Activated T-cell treated with anti-CD3 and anti-CD28 coated beads for 1 hour (primary cell): ENCODE results near the gene ZNF503.
"Not testable (repeated sequence)": the region's sequence is repeated elsewhere in the genome, so short reads cannot be mapped to it uniquely, and the experiment has no call there.

Experiments used
- DNase-seq: peaks from one replicate; pipeline ENCODE4 v3.0.0-alpha.2; 2020; ENCODE audit warnings: low read depth

Gene ZNF503

DNA sequence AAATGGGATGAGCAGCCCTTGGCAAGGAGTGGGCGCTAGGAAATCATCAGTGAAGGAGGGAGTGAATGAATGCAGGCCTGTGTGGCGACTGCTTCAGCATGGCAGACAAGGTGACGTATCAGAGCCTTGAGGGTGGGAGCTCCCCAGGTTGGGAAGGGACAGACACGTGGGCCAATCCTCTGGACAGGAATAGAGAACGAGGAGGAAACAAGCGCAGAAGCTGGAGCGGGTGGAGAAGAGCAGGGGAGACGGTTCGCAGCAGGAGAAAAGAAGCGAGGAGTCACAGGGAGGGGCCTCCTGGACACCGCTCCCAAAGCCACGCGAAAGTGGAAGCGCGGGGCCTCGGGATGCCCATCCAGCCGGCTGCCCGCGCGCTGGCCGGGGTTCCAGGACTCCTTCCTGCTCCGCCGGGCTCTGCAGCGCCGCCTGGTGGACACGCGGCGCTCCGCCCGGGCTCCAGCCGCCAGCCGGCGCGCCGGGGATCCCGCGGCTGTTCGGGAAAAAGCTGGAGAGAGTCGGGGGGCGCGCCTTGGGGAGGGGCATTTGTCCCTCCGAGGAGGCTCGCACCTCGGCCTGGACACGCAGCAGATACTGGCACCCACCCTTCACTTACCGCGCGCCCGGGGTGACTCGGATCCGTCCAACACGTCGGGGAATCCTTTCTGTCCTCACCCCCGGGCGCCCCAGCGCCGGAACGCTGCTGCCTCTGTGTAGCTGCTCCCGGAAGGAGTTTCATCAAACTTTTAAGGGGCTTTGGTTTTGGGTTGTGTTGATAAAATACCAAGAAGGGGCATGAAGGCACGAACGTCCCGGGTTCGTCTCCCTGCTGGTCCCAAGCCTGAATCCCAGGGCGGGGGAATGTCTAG lies 6.3 kb downstream of the ZNF503 start:
- DNase-seq, result no peak

DNA sequence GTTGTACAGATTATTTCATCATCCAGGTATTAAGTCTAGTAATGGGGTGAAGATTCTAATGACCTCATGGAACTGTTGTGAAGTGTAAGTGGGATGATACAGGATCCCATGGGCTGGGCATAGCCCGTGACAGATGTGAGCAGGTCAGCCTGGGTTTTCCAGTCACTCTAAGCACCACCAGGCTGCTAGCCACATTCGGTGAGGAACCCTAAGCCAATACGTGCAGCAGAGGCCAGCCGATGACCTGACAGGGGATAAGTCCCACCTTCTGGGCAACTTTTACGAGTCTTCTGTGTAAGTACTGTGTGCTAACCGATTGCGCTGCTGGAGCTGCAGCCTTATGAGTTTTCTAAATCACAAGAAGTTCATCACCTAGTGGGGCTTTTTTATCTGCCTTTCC lies 7.3 kb downstream of the ZNF503 start:
- no peak for DNase-seq

DNA sequence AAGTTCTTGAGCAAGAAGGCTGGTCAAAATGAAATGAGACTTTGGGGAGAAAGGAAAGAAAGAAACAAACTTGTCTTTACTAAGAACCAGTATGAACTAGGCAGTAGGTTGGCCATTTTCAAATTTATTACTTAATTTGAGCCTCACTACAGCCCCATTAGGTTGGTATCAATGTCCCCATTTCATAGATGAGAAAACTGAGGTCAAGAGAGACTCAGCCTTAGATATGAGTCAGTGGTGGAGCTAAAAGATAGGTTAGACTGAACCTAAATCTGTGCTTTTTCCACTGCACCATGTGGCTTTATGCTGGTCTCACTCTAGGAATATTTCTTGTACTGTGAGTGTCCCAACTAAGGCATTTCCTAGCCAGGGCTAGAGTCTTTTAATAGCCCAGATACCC lies 8.8 kb downstream of the ZNF503 start:
- DNase-seq, result no peak

DNA sequence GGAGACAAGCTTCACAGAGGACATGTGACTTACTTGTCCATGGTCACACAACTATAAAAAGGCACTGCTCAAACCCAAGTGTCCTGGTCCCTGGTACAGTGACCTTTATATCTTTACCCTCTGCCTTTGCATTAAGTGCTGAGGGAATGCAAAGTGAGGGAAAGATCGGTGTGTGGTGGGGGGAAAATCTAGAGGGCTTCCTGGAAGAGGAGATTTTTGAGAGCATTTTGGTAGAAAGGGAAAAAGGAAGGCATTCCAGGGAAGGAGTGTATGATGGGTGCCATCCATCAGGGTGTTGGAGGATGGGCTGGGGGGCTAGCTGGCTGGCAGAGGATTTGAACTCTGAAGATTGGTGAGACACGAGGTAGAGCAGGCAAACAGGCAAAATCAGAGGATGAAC lies 9.3 kb downstream of the ZNF503 start:
- DNase-seq, result no peak

DNA sequence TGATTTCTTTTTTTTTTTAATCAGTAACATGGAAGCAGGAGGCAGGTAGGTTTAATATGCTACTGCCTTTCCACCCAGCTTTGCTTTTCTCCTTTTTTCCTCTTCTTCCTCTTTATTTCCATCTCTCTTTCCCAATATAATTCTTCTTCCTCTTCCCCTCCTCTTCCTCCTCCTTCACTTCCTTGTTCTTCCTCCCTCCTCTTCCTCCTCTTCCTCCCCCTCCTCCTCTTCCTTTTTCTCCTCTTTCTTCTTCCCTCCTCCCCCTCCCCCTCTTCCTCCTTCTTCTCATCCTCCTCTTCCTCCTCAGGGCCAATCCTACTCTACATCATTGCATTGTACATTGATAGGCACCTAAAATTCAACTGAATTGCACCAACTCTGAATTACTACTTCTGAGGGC lies 11.4 kb downstream of the ZNF503 start:
- DNase-seq, result no peak

DNA sequence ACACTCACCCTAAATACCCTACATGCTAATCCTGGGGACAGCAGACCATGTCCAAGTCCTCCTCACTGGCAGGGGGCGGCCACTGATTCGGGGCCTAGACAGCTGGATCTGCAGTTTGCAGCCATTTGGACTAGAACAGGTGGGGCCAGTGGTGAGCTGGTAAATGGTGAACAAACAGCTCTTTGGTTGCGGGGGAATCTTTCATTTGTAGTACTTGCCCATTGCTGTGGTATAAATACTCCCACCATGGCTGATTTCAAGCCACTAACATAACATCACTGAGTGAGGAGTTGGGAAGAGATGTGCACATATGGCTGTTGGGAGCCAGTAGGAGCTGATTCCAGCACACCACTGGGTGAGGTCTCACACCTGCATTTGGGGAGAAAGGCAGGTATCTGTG lies 13.5 kb downstream of the ZNF503 start:
- no peak for DNase-seq

DNA sequence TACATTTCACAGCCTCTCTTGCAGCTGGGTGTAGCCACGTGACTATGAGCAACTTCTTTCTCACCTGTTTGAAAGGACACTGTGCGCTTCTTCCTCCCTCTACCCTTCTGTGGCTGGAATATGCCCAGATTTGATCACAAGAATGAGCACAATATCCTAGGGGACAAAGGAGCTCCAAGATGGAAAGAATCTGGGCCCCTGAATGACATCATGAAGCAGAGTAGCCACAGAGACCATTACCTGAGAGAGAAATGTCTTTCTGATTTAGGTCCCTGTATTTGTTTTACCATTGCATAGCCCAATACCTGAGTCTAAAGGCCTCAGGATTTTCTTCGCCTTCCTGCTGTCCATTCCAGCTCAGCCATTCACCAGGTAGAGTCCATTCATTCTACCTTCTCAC lies 15.4 kb downstream of the ZNF503 start:
- no peak for DNase-seq

DNA sequence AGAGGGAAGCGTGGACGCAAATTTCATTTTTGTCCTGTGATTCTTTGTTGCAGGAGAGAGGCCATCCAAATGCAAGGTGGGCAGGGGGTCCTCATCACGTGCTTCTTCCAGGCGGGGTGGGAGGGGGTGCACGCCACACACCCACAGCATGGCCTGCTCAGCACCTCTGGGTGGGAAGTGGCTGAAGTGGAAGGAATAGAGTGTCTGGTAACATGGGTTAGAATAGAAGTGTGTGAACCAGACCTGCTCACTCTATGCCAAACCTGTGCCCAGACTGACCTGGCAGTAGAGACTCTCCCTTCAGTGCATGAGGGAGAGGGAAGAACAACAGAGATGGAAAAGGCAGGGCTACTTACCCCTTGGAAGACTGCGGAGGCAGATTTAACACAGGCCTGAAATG lies 21.7 kb downstream of the ZNF503 start:
- DNase-seq, result no peak

DNA sequence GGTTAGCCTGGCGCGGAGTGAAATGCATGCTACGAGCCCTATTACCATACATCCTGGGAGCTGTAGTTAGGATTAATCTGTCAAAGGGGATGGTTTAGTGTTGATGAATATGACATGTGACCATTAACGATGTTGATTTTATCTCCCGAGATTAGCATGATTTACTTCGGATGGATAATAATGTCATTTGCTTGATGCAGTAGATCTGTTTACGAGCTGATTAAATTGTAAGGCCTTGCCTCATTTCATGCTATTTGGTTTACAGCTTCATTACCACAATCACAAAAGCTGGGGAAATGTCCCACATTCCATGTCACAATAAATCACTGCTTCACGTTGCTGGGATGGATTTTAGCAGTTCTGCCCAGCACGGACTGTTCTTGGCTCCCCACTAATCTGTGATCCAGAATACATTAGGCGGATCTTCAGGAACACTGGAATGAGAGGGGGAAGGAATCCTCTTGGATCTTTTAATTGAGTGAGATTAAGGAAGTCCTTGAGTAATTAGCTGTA lies 22.3 kb downstream of the ZNF503 start:
- no peak for DNase-seq

DNA sequence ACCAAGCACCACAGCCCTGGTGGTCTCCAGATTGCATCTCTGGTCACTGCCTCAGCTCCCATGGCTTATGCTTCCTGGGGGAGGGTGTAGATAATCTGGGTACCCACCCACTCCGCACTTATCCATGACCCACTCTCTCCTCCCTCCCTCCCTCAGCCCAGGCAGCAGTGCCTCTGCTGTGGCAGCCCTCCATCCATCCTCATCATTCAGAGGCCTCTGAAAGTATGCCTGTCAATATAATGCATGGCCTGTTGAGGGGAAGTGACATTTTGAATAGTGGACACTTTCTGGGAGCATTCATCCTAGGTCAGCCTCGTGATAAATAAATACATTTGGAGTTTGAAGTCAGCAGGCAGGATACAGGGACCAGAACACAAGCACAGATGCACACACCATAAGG lies 23.2 kb downstream of the ZNF503 start:
- no peak for DNase-seq

DNA sequence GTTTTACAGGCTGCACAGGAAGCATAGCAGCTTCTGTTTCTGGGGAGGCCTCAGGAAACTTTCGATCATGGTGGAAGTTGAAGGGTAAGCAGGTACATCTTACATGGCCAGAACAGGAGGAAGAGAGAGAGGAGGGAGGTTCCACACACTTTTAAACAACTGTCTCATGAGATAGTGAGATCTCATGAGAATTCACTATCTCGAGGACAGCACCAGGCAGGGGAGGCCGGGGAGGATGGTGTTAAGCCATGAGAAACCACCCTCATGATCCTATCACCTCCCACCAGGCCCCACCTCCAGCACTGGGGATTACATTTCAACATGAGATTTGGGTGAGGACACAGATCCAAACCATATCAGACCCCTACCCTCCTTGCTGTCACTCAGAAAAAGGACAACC lies 23.7 kb downstream of the ZNF503 start:
- no peak for DNase-seq

DNA sequence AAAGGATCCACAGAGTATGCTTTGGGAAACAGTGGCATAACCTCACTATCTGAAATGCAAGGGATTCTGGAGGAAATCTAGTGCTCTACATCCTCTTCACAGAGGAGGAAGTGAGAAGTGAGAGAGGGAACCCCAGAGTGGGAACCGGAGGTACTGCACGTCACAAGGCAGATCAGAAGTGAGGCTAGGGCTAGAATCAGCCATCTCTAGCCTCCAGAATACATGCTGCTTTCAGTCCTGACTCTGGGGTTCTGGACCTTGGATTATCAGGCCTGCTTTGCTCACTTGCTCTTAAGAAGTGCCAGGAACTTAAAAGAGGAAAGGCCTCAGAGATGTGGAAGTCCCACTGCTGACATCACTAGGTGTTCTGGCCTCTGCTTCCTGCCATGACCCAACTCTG lies 25.7 kb downstream of the ZNF503 start:
- no peak for DNase-seq

DNA sequence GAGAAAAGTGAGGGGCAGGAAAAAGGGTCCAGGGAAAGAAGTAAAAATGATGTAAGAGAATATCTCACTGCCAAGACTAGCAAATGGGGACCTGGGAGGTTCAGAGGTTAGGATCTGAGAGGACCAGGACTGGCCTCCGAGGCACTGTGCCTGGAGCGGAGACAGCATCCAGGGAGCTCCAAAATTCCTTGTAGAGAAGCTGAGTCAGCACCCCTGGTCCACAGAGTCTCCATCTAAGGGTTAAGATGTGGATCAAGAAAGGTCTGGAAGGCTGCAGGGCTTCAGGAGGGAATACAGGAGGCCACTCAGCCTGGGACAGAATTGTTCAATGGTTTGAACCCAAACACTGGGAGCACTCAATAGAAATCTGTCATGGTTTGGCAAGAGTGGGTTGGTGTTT lies 30.6 kb downstream of the ZNF503 start:
- no peak for DNase-seq

DNA sequence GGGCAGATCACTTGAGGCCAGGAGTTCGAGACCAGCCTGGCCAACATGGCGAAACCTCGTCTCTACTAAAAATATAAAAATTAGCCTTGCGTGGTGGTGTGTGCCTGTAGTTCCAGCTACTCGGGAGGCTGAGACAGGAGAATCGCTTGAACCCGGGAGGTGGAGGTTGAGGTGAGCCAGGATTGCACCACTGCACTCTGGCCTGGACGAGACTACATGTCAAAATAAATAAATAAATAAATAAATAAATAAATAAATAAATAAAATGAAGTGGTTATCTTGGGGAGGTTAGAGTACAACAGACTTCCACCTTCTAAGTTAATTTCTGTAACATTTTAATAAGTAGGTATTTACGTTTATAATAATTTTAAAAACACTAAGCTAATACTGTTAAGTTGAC lies 31.7 kb downstream of the ZNF503 start:
- not testable (repeated sequence) for DNase-seq

DNA sequence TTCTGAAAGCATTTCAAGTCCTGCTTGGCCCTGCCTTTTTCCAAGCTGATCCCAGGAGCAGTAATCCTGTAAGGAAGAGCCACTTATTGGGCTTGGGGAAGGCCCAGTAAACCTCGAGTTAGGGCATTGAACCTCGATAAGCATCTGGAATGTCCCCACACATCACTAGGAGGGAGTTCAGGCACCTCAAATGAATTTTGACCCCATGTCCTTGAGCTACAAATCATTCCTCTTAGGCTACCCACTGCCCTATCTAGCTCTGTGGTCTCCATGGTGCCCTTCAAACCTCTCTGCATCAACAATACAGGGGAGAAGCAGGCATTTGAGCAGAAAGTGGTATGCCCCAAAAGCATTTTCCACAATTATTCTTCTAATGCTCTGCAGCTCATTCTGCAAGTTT lies 33.7 kb downstream of the ZNF503 start:
- no peak for DNase-seq

DNA sequence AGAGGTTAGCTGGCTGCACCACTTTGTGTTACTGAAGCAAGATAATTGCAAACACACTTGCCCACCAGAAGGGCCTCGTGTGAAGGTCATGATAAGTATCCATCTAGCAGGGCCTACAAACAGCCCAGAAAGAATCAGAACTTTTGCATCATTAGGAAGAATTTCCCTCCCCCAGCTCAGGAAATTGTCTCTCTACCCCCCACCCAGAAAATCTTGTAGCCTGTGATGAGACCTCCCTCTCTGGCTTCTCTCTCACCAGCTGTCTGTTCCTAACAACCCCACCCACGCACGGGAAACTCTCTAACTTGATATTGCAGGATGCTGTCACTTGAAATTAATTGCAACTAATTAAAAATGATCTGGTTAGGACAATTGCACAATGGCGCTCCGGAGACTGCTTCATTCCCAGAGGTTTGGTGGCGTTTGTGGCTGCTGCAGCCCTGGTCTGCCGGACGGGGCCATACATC lies 34.5 kb downstream of the ZNF503 start:
- no peak for DNase-seq

DNA sequence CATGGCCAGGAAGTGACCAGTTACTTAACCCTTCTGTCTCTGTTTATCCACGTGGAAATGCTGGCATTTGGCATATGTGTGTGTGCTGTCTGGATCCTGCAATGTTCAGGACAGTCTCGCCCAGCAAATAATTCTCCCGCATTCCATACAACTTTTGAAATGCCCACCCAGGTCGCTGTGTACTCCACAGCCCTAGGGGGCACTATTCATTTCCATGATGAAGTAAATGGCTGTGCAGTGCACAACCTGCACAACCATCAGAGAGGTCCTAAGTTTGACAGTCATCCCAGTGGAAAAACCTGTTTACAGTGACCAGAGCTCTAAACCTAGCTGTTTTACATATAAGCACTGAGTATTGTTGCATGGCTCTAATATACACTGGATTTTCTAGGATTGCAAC lies 38.1 kb downstream of the ZNF503 start:
- DNase-seq, result no peak

DNA sequence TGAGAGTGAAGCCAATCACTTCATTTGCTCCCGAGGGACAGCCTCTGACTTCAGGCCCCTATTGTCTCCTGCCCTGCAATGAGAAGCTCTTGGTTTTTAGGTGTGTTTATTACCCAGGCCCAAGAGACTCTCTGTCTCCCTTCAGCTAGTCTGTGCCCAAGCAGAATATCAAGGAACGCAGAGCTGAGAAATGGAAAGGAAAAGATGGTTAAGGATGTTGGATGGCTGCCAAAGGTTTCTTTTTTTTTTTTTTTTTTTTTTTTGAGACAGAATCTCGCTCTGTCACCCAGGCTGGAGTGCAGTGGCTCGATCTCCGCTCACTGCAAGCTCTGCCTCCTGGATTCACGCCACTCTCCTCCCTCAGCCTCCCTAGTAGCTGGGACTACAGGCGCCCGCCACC lies 41.7 kb downstream of the ZNF503 start:
- not testable (repeated sequence) for DNase-seq

DNA sequence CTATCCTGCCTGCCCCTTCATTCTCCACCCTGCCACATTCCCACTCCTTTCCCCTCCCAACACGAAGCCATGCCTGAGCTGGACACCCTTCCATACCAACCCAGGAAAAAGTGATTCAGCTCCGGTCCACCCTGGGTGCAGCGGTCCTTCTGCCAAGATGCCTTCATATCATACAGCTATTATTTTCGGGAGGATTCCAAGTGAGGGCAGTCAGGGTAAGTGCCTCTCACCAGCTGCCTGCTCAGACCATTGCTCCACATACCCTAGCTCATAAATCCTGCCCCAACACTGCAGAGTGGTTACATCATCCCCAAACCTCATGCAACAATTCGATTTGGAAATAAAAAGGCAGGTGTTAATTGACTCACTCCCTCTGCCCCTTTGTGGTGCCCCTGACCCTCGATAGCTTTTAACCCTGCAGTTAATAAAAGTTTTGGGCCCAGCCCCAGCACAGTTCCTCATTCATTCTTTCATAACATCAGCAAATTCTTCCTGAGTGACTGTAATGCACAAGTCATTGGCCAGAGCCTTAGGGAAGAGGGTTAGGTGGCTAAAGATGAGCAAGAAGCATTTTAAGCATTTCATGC lies 42.6 kb downstream of the ZNF503 start:
- DNase-seq, result no peak

DNA sequence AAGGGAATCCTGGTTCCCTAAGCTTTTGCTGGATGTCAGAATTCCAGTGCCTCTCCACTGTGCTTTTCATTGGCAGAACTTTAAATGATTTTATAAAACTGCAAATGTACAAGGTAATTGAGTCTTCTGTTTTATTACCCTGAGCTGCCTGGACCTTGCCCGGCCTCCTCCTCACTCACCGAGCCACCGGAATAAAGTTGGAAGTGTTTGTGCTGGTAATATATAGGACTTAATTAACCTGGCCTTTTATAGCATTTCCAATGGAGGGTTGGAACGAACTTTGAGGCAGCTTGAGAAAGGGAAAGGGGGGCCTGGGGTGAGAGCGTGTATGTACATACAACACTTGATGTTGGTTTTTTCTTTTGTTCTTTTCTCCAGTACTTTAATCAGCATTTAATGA lies 43.4 kb downstream of the ZNF503 start:
- DNase-seq, result no peak

DNA sequence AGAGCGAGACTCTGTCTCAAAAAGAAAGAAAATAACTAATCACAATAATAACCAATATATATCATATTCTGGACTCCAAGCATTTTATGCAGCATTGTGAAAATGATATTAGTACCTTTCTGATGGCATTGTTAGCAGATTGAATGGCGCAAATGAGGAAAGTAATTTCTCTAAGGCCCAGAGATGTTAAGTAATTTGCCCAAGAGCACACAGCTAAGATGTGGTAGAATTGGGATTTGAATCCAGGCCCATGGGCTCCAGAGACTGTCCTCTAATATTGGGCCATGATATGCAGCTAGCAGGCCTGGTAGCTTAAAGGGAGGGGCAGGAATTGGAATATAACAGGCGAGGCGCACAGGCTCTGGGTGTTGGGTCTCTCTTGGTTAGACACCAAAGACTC lies 44.1 kb downstream of the ZNF503 start:
- no peak for DNase-seq

DNA sequence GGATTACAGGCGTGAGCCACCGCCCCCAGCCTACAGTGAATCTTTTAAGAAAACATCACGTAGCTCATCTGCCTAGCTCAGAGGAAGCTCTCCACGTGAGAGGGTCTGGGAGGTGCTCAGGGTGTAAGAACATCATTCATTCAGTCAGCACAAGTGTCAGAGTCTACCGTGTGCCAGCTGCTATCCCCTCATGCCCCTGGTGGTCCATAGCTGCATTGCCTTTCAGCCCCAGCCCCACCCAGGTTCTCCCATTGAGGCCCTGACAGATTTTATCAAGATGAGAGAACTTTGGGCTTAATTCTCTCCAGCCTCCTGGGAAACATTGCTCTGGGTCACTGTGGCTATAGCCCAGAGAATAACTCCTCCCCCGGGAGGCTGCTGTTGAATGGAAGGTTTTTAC lies 45.1 kb downstream of the ZNF503 start:
- DNase-seq, result no peak

DNA sequence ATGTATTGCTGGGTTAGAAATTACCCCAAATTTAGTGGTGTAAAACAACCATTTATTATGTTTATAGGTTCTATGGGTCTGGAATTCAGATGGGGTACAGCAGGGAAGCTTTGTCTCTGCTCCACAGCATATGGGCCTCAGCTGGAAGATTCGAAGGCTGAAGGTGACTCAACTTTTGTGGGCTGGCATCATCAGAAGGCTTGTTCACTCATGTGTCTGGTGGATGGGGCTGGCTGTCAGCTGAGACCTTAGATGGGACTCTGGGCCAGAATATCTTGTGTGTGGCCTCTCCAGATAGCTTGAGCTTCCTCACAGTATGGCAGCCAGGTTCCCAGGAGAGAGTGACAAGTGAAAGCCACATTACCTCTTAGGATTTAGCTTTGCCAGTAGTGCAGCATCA lies 45.9 kb downstream of the ZNF503 start:
- DNase-seq, result no peak

DNA sequence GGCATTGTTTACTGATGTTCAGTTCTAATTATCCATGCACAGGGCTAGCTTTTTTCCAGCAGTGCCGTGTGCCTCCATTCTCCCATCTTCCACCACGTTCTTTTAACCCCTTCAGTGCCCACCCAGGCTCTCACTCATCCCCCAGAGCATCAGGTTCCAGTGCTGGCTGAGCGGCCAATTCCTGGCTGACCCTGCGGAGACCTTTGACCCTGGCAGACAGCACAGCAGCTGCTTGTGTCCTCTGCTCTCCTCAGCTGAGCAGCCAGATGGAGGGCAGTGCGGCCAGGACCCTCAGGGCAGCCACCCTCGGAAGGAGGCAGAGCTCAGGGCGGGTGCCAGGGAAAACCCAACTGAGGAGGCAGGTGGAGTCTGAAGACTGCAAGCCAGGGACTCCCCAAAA lies 48.4 kb downstream of the ZNF503 start:
- no peak for DNase-seq
